GM19372 (cell line): ENCODE measurements around the gene KIF21A.

ENCODE experiments used
- ATAC-seq: cut with Tn5 transposase; IDR thresholded peaks from one replicate; pipeline ENCODE4 v1.9.1; 2021; ENCODE audit warnings: mild to moderate bottlenecking, low read depth, moderate library complexity; ENCODE audit not compliant: unreplicated experiment

The KIF21A gene

GRCh38 chr12:39294715-39295114 is 148.2 kb downstream of the KIF21A start:
- ATAC-seq, result no peak

- no peak for ATAC-seq
Measured at GRCh38 chr12:39292125-39292630, 150.7 kb downstream of the KIF21A start.

GRCh38 chr12:39287817-39288216 is 155.1 kb downstream of the KIF21A start:
- no peak for ATAC-seq

GRCh38 chr12:39287409-39287808 is 155.5 kb downstream of the KIF21A start:
- ATAC-seq, result no peak

- ATAC-seq, result no peak
Measured at GRCh38 chr12:39278426-39278825, 164.5 kb downstream of the KIF21A start.

- ATAC-seq, result no peak
Measured at GRCh38 chr12:39277416-39277815, 165.5 kb downstream of the KIF21A start.

- ATAC-seq, result no peak
Measured at GRCh38 chr12:39275846-39276245, 167.1 kb downstream of the KIF21A start.

GRCh38 chr12:39272871-39273655 is 169.9 kb downstream of the KIF21A start:
- ATAC-seq, result no peak

- no peak for ATAC-seq
Measured at GRCh38 chr12:39269492-39269891, 173.4 kb downstream of the KIF21A start.

GRCh38 chr12:39267886-39268285 is 175.0 kb downstream of the KIF21A start:
- no peak for ATAC-seq

GRCh38 chr12:39252628-39253027 is 190.3 kb downstream of the KIF21A start:
- ATAC-seq, result no peak
